Activated naive CD8-positive, alpha-beta T cell treated with anti-CD3 and anti-CD28 coated beads for 36 hours (primary cell): Measurements from ENCODE around the gene DLG2. TPM values are rescaled to one million over a fixed set of nuclear protein-coding genes. Genes with fewer than 3 reads are reported as not detected.

ENCODE experiments used
- DNase-seq: peaks from one replicate; pipeline ENCODE4 v3.0.0; 2021
- H3K27ac Mint-ChIP-seq: one replicate; pipeline ENCODE4 v1.8.0; 2022; ENCODE audit warnings: mild to moderate bottlenecking, moderate library complexity, mixed read lengths
- H3K27me3 Mint-ChIP-seq: one replicate; pipeline ENCODE4 v1.8.0; 2022; ENCODE audit warnings: mild to moderate bottlenecking, mixed read lengths
- H3K36me3 Mint-ChIP-seq: one replicate; pipeline ENCODE4 v1.8.0; 2021; ENCODE audit warnings: mild to moderate bottlenecking, mixed read lengths
- H3K4me1 Mint-ChIP-seq: one replicate; pipeline ENCODE4 v1.8.0; 2021; ENCODE audit warnings: mixed read lengths
- H3K4me3 Mint-ChIP-seq: one replicate; pipeline ENCODE4 v1.8.0; 2022; ENCODE audit warnings: mild to moderate bottlenecking, moderate library complexity, mixed read lengths
- H3K9me3 Mint-ChIP-seq: one replicate; pipeline ENCODE4 v1.8.0; 2022; ENCODE audit warnings: mixed read lengths
- total RNA-seq, 2 experiments: library from RNA; stranded (reverse); gene quantifications; one replicate each; pipeline ENCODE4 v1.2.3, GENCODE V29; 2021

DLG2 gene
- total RNA-seq, 2 experiments from 2014 or later: 1.7 to 1.9 TPM

GRCh38 chr11:84720706-84721402 is 906.3 kb downstream of the DLG2 start:
- Mint-ChIP-seq H3K9me3 (peaks cover 2% of the 10 kb centered on the region), H3K4me1 (no peaks in the 10 kb centered on the region), H3K4me3 (peak overlapping the region; percentile 57), H3K27ac (no peak overlapping the region), H3K27me3 (peaks cover 10% of the 10 kb centered on the region), H3K36me3 (no peaks in the 10 kb centered on the region)
- DNase-seq: no peak

GRCh38 chr11:84719935-84720577 is 907.1 kb downstream of the DLG2 start:
- Mint-ChIP-seq H3K4me3 (peak overlapping the region; percentile 70), H3K4me1 (no peaks in the 10 kb centered on the region), H3K27ac (no peak overlapping the region), H3K27me3 (peaks cover 10% of the 10 kb centered on the region), H3K36me3 (no peaks in the 10 kb centered on the region), H3K9me3 (peaks cover 2% of the 10 kb centered on the region)
- no peak for DNase-seq

DNA sequence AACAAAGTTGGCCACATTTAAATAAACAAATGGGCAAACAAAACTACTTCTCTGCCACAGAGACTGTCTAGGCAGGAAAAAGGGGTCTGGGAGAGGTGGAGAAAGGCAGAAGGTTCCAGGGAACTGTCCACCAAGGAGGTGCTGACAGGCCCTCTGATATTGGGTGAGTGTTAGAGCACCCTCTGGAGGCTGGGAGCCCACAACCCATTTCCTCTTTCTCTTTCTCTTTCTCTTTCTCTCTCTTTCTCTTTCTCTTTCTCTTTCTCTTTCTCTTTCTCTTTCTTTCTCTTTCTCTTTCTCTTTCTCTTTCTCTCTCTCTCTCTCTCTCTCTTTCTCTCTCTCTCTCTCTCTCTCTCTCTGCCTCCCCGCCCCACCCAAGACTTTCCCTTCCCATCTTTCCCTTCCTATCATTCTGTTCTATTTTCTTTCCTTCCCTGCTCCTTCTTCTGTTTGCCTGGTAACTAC is 912.8 kb downstream of the DLG2 start:
- DNase-seq: peak; percentile 41
- Mint-ChIP-seq H3K27ac (peak overlapping the region; percentile 7), H3K27me3 (peaks cover 4% of the 10 kb centered on the region), H3K36me3 (no peaks in the 10 kb centered on the region), H3K4me1 (peaks cover 6% of the 10 kb centered on the region), H3K4me3 (peak overlapping the region; percentile 4), H3K9me3 (peaks cover 8% of the 10 kb centered on the region)

- H3K27ac Mint-ChIP-seq: no peak overlapping the region
- no peak overlapping the region for H3K4me3 Mint-ChIP-seq
- no peaks in the 10 kb centered on the region for H3K27me3 Mint-ChIP-seq
- H3K9me3 Mint-ChIP-seq: peaks cover 2% of the 10 kb centered on the region
- H3K4me1 Mint-ChIP-seq: no peaks in the 10 kb centered on the region
- DNase-seq: no peak
- H3K36me3 Mint-ChIP-seq: no peaks in the 10 kb centered on the region
Measured at GRCh38 chr11:84691830-84692229, 935.3 kb downstream of the DLG2 start.

DNA sequence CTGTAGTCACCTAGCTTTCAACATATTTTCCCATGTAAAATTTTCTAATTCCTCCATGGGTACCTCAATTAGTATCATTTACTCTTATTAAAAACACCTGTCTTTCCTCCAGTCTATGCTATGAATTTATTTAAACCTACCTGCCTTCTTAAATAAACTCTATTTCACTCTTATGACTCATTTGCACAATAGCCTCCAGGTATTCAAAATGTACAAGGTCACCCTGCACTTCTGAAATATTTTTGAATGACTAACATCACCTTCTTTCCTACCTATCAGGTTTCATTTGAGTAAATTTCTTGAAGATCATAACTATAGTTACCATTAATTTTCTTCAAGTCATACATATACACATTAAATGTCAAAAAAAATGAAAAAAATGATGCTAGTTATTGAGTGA is 939.7 kb downstream of the DLG2 start:
- H3K4me3 Mint-ChIP-seq: no peak overlapping the region
- H3K27me3 Mint-ChIP-seq: no peaks in the 10 kb centered on the region
- H3K36me3 Mint-ChIP-seq: no peaks in the 10 kb centered on the region
- H3K9me3 Mint-ChIP-seq: no peaks in the 10 kb centered on the region
- DNase-seq: no peak
- H3K4me1 Mint-ChIP-seq: no peaks in the 10 kb centered on the region
- no peak overlapping the region for H3K27ac Mint-ChIP-seq

DNA sequence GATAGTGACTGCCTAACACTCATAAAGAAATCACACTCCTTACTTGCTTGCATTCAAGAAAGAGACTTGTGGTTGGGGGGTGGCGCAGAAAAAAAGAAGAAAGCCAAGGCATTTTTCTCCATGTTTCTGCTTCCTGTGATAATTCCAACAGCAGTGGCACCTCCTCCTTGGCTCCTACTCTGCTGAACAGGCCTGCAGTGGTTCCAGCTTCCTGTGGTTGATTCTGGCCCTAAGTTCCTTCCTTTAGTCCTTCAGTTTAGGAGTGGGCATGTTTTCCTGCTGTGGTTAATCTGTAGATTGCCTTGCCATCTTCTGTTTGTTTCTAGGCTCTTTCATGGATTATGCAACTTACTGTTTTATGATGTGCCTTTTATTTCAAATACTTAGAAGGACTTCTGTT is 940.4 kb downstream of the DLG2 start:
- Mint-ChIP-seq H3K4me3 (no peak overlapping the region), H3K27ac (no peak overlapping the region), H3K4me1 (no peaks in the 10 kb centered on the region), H3K27me3 (no peaks in the 10 kb centered on the region), H3K36me3 (no peaks in the 10 kb centered on the region), H3K9me3 (no peaks in the 10 kb centered on the region)
- DNase-seq: no peak

DNA sequence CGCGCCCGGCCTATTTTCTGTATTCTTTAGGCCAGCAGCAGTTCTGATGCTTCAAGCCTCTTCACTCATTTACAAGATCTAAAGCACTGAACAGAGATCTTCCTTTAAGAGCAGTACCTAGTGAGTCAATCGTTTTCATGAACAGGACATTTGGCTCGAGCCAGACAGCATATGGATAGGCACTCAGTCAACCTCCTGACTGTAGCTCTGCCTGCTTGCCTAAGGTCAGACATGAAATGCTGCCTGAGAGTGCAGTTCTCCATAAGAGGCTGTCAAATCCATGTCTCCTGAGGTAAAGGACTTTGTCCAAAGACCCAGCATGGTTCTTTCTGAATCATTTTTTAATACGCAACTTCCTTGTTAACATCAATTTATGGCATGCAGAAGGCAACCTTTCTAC is 941.2 kb downstream of the DLG2 start:
- Mint-ChIP-seq H3K36me3 (no peaks in the 10 kb centered on the region), H3K4me3 (no peak overlapping the region), H3K27ac (no peak overlapping the region), H3K27me3 (no peaks in the 10 kb centered on the region), H3K9me3 (no peaks in the 10 kb centered on the region), H3K4me1 (no peaks in the 10 kb centered on the region)
- no peak for DNase-seq

DNA sequence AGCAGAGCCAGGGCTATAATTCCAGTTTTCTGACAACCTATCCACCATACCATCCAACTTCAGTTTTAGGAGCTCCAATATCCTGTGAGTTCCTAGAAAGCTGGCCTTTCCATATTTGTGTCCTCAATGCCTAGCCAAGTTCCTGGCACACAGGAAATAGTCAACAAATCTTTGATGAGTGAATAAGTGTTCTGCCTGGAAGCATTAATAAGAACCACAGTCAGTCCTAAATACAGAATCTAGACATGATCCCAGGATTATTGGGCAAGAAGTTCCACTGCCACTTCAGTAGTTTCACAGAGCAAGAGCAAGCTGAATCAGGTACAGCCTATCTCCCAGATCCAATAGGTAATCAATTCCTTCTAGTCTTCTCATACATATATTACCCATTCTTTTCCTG is 942.0 kb downstream of the DLG2 start:
- H3K9me3 Mint-ChIP-seq: no peaks in the 10 kb centered on the region
- H3K4me3 Mint-ChIP-seq: no peak overlapping the region
- no peak overlapping the region for H3K27ac Mint-ChIP-seq
- no peaks in the 10 kb centered on the region for H3K36me3 Mint-ChIP-seq
- H3K4me1 Mint-ChIP-seq: no peaks in the 10 kb centered on the region
- DNase-seq: no peak
- H3K27me3 Mint-ChIP-seq: no peaks in the 10 kb centered on the region

GRCh38 chr11:84681456-84681855 is 945.7 kb downstream of the DLG2 start:
- no peaks in the 10 kb centered on the region for H3K9me3 Mint-ChIP-seq
- no peaks in the 10 kb centered on the region for H3K4me1 Mint-ChIP-seq
- H3K4me3 Mint-ChIP-seq: no peak overlapping the region
- H3K27ac Mint-ChIP-seq: no peak overlapping the region
- H3K27me3 Mint-ChIP-seq: no peaks in the 10 kb centered on the region
- DNase-seq: no peak
- H3K36me3 Mint-ChIP-seq: no peaks in the 10 kb centered on the region

GRCh38 chr11:84675396-84676025 is 951.6 kb downstream of the DLG2 start:
- H3K9me3 Mint-ChIP-seq: no peaks in the 10 kb centered on the region
- no peaks in the 10 kb centered on the region for H3K36me3 Mint-ChIP-seq
- H3K27me3 Mint-ChIP-seq: no peaks in the 10 kb centered on the region
- no peak overlapping the region for H3K27ac Mint-ChIP-seq
- H3K4me1 Mint-ChIP-seq: no peaks in the 10 kb centered on the region
- no peak for DNase-seq
- no peak overlapping the region for H3K4me3 Mint-ChIP-seq

DNA sequence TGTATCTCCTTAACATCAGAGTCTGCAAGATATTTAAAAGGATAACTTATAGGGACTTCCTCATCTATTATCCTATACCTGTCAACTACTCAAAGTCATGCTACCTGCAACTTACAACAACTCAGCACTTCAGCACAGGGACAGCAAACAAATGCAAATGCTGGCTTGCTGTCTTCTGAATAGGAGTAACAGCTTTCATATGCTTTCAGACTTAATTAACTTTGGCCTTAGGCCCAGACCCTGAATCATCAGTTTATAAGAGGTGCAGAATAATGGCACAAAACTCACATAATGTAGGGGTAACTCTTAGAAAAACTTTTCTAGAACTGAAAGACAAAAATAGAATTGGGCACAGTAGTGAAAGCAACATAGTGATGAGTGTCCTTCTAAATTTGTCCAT is 953.4 kb downstream of the DLG2 start:
- H3K27me3 Mint-ChIP-seq: no peaks in the 10 kb centered on the region
- H3K4me1 Mint-ChIP-seq: no peaks in the 10 kb centered on the region
- H3K27ac Mint-ChIP-seq: no peak overlapping the region
- DNase-seq: no peak
- peaks cover 2% of the 10 kb centered on the region for H3K9me3 Mint-ChIP-seq
- no peaks in the 10 kb centered on the region for H3K36me3 Mint-ChIP-seq
- no peak overlapping the region for H3K4me3 Mint-ChIP-seq

GRCh38 chr11:84671325-84671999 is 955.7 kb downstream of the DLG2 start:
- peaks cover 2% of the 10 kb centered on the region for H3K9me3 Mint-ChIP-seq
- no peaks in the 10 kb centered on the region for H3K27me3 Mint-ChIP-seq
- no peaks in the 10 kb centered on the region for H3K4me1 Mint-ChIP-seq
- no peak overlapping the region for H3K27ac Mint-ChIP-seq
- no peak overlapping the region for H3K4me3 Mint-ChIP-seq
- DNase-seq: no peak
- H3K36me3 Mint-ChIP-seq: no peaks in the 10 kb centered on the region

DNA sequence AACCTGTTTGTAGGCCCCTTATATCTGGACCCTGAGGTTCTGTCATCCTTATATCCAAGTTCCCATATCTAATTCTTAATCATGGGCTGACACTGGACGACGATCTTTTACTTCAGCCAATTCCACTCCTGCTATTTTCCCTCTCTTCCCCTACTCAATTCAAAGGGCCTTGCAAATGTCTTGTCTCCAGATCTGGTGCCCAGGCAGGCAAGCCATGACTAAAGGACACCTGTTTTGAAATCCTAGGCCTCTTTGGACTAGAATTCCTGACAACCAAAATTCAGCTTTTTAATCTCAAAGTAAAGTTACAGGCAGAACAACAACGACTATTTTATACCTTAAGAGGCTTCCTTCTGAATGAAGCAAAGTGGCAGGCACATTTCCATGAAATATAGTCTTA is 963.4 kb downstream of the DLG2 start:
- no peak overlapping the region for H3K27ac Mint-ChIP-seq

DNA sequence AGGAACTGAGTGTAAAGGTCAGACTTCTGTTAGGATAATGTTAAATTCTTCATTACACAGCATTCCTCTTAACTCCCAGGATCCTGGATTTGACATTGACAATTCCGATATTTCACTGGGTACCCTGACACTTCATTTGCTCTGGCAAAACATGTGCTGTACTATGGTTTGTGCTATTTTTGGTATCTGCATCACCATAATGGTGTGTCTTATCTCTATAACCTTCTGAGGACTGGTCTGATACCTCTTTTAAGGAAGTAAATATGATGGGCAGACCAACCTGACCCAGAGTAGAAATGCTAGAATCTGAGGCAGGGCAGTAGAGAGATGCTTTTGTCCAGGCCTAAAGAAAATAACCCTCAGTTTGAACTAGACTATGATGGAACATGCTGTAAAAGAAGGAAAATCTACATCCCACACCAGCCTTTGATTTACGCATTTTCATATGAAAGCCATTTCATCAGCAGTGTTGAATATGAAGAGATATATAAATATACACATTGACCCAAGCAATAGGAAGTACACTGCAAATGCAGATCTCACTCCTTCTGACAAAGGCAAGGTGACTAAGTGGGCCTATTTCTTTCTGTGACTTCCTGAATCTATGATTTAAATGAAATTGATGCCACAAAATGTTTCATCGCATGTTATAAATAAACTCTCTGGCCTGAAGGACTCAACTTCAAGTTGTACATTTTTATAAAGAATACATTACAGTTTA is 966.7 kb downstream of the DLG2 start:
- H3K27ac Mint-ChIP-seq: no peak overlapping the region
- H3K9me3 Mint-ChIP-seq: peaks cover 1% of the 10 kb centered on the region
- H3K36me3 Mint-ChIP-seq: no peaks in the 10 kb centered on the region
- no peak for DNase-seq
- H3K27me3 Mint-ChIP-seq: no peaks in the 10 kb centered on the region
- no peak overlapping the region for H3K4me3 Mint-ChIP-seq
- no peaks in the 10 kb centered on the region for H3K4me1 Mint-ChIP-seq

More for the DNA sequence above, 963.4 kb downstream of the DLG2 start:
- Mint-ChIP-seq H3K36me3 (no peaks in the 10 kb centered on the region), H3K9me3 (no peaks in the 10 kb centered on the region), H3K4me3 (no peak overlapping the region), H3K27me3 (no peaks in the 10 kb centered on the region), H3K4me1 (no peaks in the 10 kb centered on the region)
- no peak for DNase-seq

DNA sequence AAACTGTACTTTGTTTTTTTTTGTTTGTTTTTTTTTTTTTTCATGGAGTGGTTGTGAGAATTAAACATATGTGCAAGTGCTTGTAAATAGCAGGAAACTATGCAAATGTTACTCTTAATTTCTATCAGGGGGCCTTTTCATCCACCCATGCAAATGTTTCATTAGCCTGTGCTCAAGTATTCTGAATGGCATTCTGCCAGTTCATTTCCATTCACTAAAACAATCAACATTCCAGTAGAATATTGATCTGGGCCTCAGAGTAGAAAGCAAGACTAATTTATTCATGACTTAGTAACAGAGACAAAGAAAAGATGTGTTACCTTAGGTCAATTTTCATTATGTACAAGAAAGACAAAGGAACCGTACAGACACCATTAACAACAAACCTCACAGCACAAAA is 971.4 kb downstream of the DLG2 start:
- no peak overlapping the region for H3K4me3 Mint-ChIP-seq
- no peak overlapping the region for H3K27ac Mint-ChIP-seq
- no peaks in the 10 kb centered on the region for H3K36me3 Mint-ChIP-seq
- no peaks in the 10 kb centered on the region for H3K27me3 Mint-ChIP-seq
- DNase-seq: no peak
- H3K4me1 Mint-ChIP-seq: no peaks in the 10 kb centered on the region
- peaks cover 7% of the 10 kb centered on the region for H3K9me3 Mint-ChIP-seq
